Liver (tissue), 3 donors: ENCODE data around the gene MAGI1.

ENCODE experiments used
- EGR1 ChIP-seq, 2 donors: IDR thresholded peaks; 2 replicates each; pipeline ENCODE4 v1.6.1; 2016 to 2018; ENCODE audit warnings: antibody characterized with exemption in 2 of 2, low read depth in 2 of 2
- GABPA ChIP-seq, 2 donors: IDR thresholded peaks in 1 of 2; conservative IDR thresholded peaks in 1 of 2; 2 replicates each; pipeline ENCODE4 v1.6.1; 2016; ENCODE audit warnings: antibody characterized with exemption in 2 of 2, mild to moderate bottlenecking in 1 of 2, moderate library complexity in 1 of 2
- RAD21 ChIP-seq, 2 donors: IDR thresholded peaks; 2 replicates each; pipeline ENCODE4 v1.6.1; 2016; ENCODE audit warnings: antibody characterized with exemption in 2 of 2, mild to moderate bottlenecking in 2 of 2
- RXRA ChIP-seq, 2 donors: IDR thresholded peaks; 2 replicates each; pipeline ENCODE4 v1.6.1; 2017 to 2018; ENCODE audit warnings: antibody characterized with exemption in 2 of 2, mild to moderate bottlenecking in 1 of 2
- SP1 ChIP-seq: IDR thresholded peaks from 2 replicates; pipeline ENCODE4 v1.6.1; 2018; ENCODE audit warnings: antibody characterized with exemption, mild to moderate bottlenecking
- TAF1 ChIP-seq: conservative IDR thresholded peaks from 2 replicates; pipeline ENCODE4 v1.6.1; 2016; ENCODE audit warnings: antibody characterized with exemption, mild to moderate bottlenecking
- YY1 ChIP-seq: IDR thresholded peaks from 2 replicates; pipeline ENCODE4 v1.6.1; 2016; ENCODE audit warnings: antibody characterized with exemption, mild to moderate bottlenecking
- TF ChIP-seq, protein P1 (sequence below): fragments of 150-350 bp; IDR thresholded peaks from 2 replicates; pipeline ENCODE4 v1.5.1; 2017; ENCODE audit warnings: improper control_type of control experiment, low read depth, low read length; ENCODE audit not compliant: missing input control
- TF ChIP-seq, protein P2 (sequence below): IDR thresholded peaks from 2 replicates; pipeline ENCODE4 v1.6.1; 2016; ENCODE audit warnings: antibody characterized with exemption
- donor health status: healthy.
- donor health status: healthy.

DNA sequence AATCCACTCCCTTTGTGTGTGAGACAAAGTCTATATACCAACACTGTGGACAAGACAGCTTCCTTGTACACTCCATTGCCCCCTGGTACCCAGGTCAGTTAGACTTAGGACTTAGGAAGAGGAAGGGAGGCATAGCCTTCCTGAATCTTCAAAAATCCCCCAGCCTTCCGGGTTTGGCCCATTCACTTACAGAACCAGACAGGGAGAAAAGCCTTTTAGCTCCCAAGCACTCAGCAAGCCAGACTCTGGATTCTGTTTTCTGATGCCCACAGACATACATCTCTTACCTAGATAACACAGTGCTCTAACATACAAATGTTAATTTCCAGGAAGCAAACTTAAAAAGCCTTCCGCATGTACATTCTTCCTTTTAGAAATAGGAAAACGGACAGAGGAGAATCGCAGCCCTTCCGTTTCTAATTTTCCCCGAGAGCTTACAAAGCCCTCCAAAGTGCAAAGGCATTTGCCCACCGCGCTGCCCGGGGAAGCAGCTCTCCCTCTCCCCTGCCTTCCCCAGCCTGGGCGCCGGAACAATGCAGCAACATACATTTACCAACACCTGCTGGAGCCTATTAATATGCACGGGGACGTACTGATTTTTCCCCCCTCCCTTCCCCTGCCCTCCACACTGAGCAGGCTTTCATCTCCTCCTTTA is 442.0 kb downstream of the MAGI1 start:
- TF ChIP-seq RXRA (IDR thresholded peaks at IDR 0.05) (no peak), EGR1 (IDR thresholded peaks at IDR 0.05; ENCODE audit: low read depth in 2 of 2) (no peak), GABPA (IDR thresholded peaks at IDR 0.05 in 1 of 2, conservative IDR thresholded peaks at IDR 0.05 in 1 of 2) (no peak), TAF1 (no peak), RAD21 (IDR thresholded peaks at IDR 0.05) (no peak), SP1 (no peak), YY1 (no peak)
- TF ChIP-seq, protein P1, sequence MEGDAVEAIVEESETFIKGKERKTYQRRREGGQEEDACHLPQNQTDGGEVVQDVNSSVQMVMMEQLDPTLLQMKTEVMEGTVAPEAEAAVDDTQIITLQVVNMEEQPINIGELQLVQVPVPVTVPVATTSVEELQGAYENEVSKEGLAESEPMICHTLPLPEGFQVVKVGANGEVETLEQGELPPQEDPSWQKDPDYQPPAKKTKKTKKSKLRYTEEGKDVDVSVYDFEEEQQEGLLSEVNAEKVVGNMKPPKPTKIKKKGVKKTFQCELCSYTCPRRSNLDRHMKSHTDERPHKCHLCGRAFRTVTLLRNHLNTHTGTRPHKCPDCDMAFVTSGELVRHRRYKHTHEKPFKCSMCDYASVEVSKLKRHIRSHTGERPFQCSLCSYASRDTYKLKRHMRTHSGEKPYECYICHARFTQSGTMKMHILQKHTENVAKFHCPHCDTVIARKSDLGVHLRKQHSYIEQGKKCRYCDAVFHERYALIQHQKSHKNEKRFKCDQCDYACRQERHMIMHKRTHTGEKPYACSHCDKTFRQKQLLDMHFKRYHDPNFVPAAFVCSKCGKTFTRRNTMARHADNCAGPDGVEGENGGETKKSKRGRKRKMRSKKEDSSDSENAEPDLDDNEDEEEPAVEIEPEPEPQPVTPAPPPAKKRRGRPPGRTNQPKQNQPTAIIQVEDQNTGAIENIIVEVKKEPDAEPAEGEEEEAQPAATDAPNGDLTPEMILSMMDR: no peak
- TF ChIP-seq, protein P2, sequence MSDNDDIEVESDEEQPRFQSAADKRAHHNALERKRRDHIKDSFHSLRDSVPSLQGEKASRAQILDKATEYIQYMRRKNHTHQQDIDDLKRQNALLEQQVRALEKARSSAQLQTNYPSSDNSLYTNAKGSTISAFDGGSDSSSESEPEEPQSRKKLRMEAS: no peak
